T-helper 1 cell treated with Interleukin-12 subunit alpha and Interleukin-12 subunit beta and Interleukin-4 antibody, amounts not matched to agents 30 μg/mL and 1 μg/mL, for 36 hours (primary cell): Measurements from ENCODE around the gene NPAS2.

Source experiments
- H3K27ac Mint-ChIP-seq: one replicate; pipeline ENCODE4 v1.8.0; 2021; ENCODE audit warnings: mild to moderate bottlenecking, mixed read lengths
- H3K27me3 Mint-ChIP-seq: one replicate; pipeline ENCODE4 v1.8.0; 2021; ENCODE audit warnings: low read depth, mixed read lengths
- H3K36me3 Mint-ChIP-seq: one replicate; pipeline ENCODE4 v1.8.0; 2021; ENCODE audit warnings: low read depth, mixed read lengths
- H3K4me1 Mint-ChIP-seq: one replicate; pipeline ENCODE4 v1.8.0; 2021; ENCODE audit warnings: low read depth, mixed read lengths
- H3K4me3 Mint-ChIP-seq: one replicate; pipeline ENCODE4 v1.8.0; 2021; ENCODE audit warnings: mild to moderate bottlenecking, moderate library complexity, mixed read lengths
- H3K9me3 Mint-ChIP-seq: one replicate; pipeline ENCODE4 v1.8.0; 2021; ENCODE audit warnings: mixed read lengths

The NPAS2 gene

GRCh38 chr2:100822587-100823248 is 2.8 kb downstream of the NPAS2 start:
- Mint-ChIP-seq H3K36me3 (no peaks in the 10 kb centered on the region), H3K27ac (no peak overlapping the region), H3K27me3 (peaks cover 46% of the 10 kb centered on the region), H3K4me3 (no peak overlapping the region), H3K9me3 (no peaks in the 10 kb centered on the region), H3K4me1 (peaks cover 2% of the 10 kb centered on the region)

DNA sequence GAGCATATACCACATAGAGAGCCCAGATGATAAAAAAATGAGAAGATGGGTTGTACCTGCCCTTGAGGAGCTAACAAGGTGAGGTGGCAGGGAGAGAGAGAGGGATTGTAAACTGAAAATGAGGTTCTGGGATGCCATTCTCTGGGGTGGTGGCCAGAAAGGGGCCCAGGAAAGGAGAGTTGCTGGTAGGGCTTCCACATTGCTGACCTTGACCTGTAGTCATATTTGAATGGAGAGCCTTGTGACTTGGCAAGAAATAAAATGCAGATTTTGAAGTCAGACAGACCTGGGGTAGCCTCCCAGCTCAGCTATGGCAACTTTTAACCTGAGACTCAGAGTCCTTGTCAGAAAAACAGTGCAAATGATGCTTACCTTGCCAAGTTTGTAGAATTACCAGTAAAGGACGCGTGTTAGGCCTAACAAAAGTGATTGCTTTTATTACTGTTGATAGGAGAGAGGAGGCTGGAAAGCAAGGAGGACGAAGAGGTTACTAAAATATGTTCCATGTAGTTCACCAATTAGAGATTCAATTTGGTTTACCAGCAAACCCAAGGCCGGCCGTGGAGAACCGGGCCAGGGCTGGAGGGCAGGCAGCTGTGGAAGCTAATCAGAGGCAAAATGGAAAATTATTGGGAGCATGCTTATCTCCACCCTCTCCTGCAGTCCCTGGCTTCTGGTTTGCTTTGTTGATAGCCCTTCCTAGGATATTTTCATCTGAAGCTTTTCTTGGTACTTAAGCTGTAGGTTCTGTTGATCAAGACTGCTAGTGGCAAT is 3.9 kb downstream of the NPAS2 start:
- Mint-ChIP-seq H3K36me3 (peaks cover 2% of the 10 kb centered on the region), H3K4me3 (no peak overlapping the region), H3K27me3 (peaks cover 42% of the 10 kb centered on the region), H3K27ac (no peak overlapping the region), H3K9me3 (peaks cover 8% of the 10 kb centered on the region), H3K4me1 (peaks cover 2% of the 10 kb centered on the region)

- Mint-ChIP-seq H3K9me3 (peaks cover 8% of the 10 kb centered on the region), H3K4me1 (no peaks in the 10 kb centered on the region), H3K27me3 (peaks cover 37% of the 10 kb centered on the region), H3K27ac (no peak overlapping the region), H3K4me3 (no peak overlapping the region), H3K36me3 (peaks cover 2% of the 10 kb centered on the region)
Measured at GRCh38 chr2:100824842-100825241, 4.9 kb downstream of the NPAS2 start.

- H3K27ac Mint-ChIP-seq, result no peak overlapping the region
- H3K36me3 Mint-ChIP-seq, result peaks cover 2% of the 10 kb centered on the region
- H3K4me3 Mint-ChIP-seq, result no peak overlapping the region
- H3K9me3 Mint-ChIP-seq, result peaks cover 8% of the 10 kb centered on the region
- no peaks in the 10 kb centered on the region for H3K4me1 Mint-ChIP-seq
- peaks cover 30% of the 10 kb centered on the region for H3K27me3 Mint-ChIP-seq
Measured at GRCh38 chr2:100826494-100826893, 6.6 kb downstream of the NPAS2 start.

GRCh38 chr2:100831158-100831750 is 11.3 kb downstream of the NPAS2 start:
- Mint-ChIP-seq H3K27me3 (peaks cover 5% of the 10 kb centered on the region), H3K27ac (no peak overlapping the region), H3K36me3 (peaks cover 2% of the 10 kb centered on the region), H3K4me3 (no peak overlapping the region), H3K9me3 (peaks cover 8% of the 10 kb centered on the region), H3K4me1 (no peaks in the 10 kb centered on the region)

DNA sequence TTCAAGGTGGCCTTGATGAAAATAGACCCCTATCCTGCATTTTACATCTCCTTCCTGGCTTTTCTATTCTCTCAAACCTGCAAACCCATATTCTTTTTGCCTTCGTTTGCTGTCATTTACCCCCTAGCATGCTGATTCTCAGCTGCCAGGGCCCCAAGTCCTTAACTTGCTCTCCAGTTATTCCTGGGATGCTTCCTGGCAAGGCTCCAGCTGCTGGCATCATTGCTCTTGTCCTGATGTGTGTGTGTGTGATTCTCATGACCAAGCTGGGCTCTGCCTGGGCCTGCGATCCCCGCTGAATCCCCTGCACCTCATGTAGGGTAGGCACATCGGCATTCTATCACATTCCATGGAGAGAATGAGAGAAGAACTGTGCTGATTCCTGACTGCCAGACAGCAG is 11.9 kb downstream of the NPAS2 start:
- Mint-ChIP-seq H3K4me3 (no peak overlapping the region), H3K4me1 (no peaks in the 10 kb centered on the region), H3K9me3 (peaks cover 8% of the 10 kb centered on the region), H3K27me3 (peaks cover 5% of the 10 kb centered on the region), H3K27ac (no peak overlapping the region), H3K36me3 (peaks cover 2% of the 10 kb centered on the region)

GRCh38 chr2:100832885-100833284 is 12.9 kb downstream of the NPAS2 start:
- Mint-ChIP-seq H3K36me3 (peaks cover 2% of the 10 kb centered on the region), H3K27me3 (peaks cover 4% of the 10 kb centered on the region), H3K4me3 (no peak overlapping the region), H3K9me3 (peaks cover 8% of the 10 kb centered on the region), H3K27ac (no peak overlapping the region), H3K4me1 (no peaks in the 10 kb centered on the region)

DNA sequence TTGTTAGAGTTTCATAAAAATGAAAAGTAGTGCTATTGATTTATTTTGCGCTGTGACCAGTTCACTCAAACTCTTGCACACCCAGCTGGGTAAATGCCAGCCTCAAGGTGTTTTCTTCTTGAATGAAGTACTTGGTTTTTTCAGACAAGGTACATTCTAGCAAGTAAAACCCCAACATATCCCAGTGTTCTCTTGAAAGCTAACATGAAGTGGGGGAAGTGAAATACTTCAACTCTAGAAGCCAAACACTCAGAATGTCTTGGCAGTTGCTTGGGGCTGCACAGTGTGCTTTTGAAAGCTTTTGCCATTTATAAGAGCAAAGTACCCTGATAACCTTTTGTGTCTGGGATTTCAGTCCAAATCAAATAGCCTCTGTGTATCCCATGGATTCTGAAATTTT is 13.4 kb downstream of the NPAS2 start:
- Mint-ChIP-seq H3K4me1 (no peaks in the 10 kb centered on the region), H3K27ac (no peak overlapping the region), H3K9me3 (peaks cover 5% of the 10 kb centered on the region), H3K4me3 (no peak overlapping the region), H3K27me3 (no peaks in the 10 kb centered on the region), H3K36me3 (no peaks in the 10 kb centered on the region)

- no peaks in the 10 kb centered on the region for H3K9me3 Mint-ChIP-seq
- H3K27ac Mint-ChIP-seq, result no peak overlapping the region
- no peaks in the 10 kb centered on the region for H3K4me1 Mint-ChIP-seq
- H3K27me3 Mint-ChIP-seq, result no peaks in the 10 kb centered on the region
- H3K36me3 Mint-ChIP-seq, result no peaks in the 10 kb centered on the region
- H3K4me3 Mint-ChIP-seq, result no peak overlapping the region
Measured at GRCh38 chr2:100834221-100834620, 14.3 kb downstream of the NPAS2 start.

- H3K4me3 Mint-ChIP-seq, result no peak overlapping the region
Measured at GRCh38 chr2:100835006-100835659, 15.2 kb downstream of the NPAS2 start.

GRCh38 chr2:100840519-100840918 is 20.6 kb downstream of the NPAS2 start:
- Mint-ChIP-seq H3K36me3 (no peaks in the 10 kb centered on the region), H3K4me3 (no peak overlapping the region), H3K27ac (no peak overlapping the region), H3K27me3 (peaks cover 3% of the 10 kb centered on the region), H3K9me3 (no peaks in the 10 kb centered on the region), H3K4me1 (no peaks in the 10 kb centered on the region)

More at GRCh38 chr2:100835006-100835659, 15.2 kb downstream of the NPAS2 start:
- no peaks in the 10 kb centered on the region for H3K36me3 Mint-ChIP-seq
- no peaks in the 10 kb centered on the region for H3K4me1 Mint-ChIP-seq
- no peak overlapping the region for H3K27ac Mint-ChIP-seq
- H3K9me3 Mint-ChIP-seq, result no peaks in the 10 kb centered on the region
- no peaks in the 10 kb centered on the region for H3K27me3 Mint-ChIP-seq

DNA sequence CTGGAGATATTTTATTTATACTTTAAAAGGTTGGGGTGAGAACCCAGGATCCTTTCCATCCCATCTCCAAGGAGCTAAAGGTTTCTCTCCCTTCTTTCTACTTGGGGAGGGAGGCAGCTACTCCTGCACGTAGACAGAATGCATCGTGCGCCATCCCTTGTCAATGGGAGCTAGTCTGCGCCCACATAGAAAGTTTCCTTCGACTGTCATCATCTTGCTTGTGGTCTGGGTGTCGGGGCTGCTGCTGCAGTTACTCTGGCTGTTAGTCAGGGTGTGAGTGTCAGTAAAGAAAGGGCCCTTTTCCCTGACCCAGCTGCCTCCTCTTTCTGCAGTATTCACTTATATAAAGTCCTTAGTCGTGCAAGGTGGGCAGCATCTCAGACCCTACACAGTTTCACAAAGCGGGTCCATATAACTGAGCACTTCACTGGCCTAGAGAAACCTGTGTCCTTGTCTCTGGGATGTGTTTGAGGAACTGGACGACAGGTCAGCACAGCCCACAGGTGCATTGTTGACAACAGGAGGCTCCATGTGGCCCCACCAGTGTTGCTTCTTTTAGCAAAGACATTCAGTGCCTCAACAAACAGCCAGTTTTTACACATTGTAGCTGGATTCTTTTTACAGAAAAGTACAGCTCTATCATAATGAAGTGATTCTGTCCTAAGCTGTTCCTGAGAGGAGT is 22.4 kb downstream of the NPAS2 start:
- H3K4me1 Mint-ChIP-seq, result no peaks in the 10 kb centered on the region
- H3K9me3 Mint-ChIP-seq, result no peaks in the 10 kb centered on the region
- no peaks in the 10 kb centered on the region for H3K36me3 Mint-ChIP-seq
- H3K4me3 Mint-ChIP-seq, result no peak overlapping the region
- no peak overlapping the region for H3K27ac Mint-ChIP-seq
- H3K27me3 Mint-ChIP-seq, result peaks cover 3% of the 10 kb centered on the region

GRCh38 chr2:100844514-100844913 is 24.6 kb downstream of the NPAS2 start:
- H3K27me3 Mint-ChIP-seq, result peaks cover 3% of the 10 kb centered on the region
- no peak overlapping the region for H3K4me3 Mint-ChIP-seq
- H3K4me1 Mint-ChIP-seq, result no peaks in the 10 kb centered on the region
- no peaks in the 10 kb centered on the region for H3K9me3 Mint-ChIP-seq
- no peaks in the 10 kb centered on the region for H3K36me3 Mint-ChIP-seq
- no peak overlapping the region for H3K27ac Mint-ChIP-seq
